ENCODE results near the gene TRAK2. TPM values are rescaled to one million over a fixed set of nuclear protein-coding genes. Genes with fewer than 3 reads are reported as not detected.

TRAK2 gene
- total and polyA plus RNA-seq, 2 of the 13 experiments (the other 11 are each of a cell fraction or from before 2014, with no cell fraction given), result 7.7 to 21.0 TPM

- TF ChIP-seq ZBTB38 (CRISPR knock-in tag; IDR thresholded peaks at IDR 0.05), result peak; percentile 82; the same call in 1 of the 2 replicates
- no peak for TF ChIP-seq LBX2 (CRISPR knock-in tag; IDR thresholded peaks at IDR 0.05; ENCODE audit: borderline replicate concordance)
- peak; percentile 84 for TF ChIP-seq THAP7 (CRISPR knock-in tag; IDR thresholded peaks at IDR 0.05)
- 0 out of 2 replicates have a peak, but pooled peaks have one; percentile 20 for TF ChIP-seq ZNF44 (CRISPR knock-in tag; IDR thresholded peaks at IDR 0.05)
- TF ChIP-seq ZBTB44 (CRISPR knock-in tag; IDR thresholded peaks at IDR 0.05), result no peak
- TF ChIP-seq LCORL (IDR thresholded peaks at IDR 0.05), result peak; percentile 72
- TF ChIP-seq LCORL (CRISPR knock-in tag; IDR thresholded peaks at IDR 0.05), result peak; percentile 99
- no peak for TF ChIP-seq ATM (IDR thresholded peaks at IDR 0.05; ENCODE audit: borderline replicate concordance)
- TF ChIP-seq ZBTB21 (CRISPR knock-in tag; IDR thresholded peaks at IDR 0.05), result 0 out of 2 replicates have a peak, but pooled peaks have one; percentile 14
- TF ChIP-seq SUZ12 (IDR thresholded peaks at IDR 0.05; ENCODE audit: low read depth, low read length), result peak; percentile 96
- TF ChIP-seq ZNF441 (CRISPR knock-in tag; IDR thresholded peaks at IDR 0.05; ENCODE audit: borderline replicate concordance), result peak; percentile 66
- TF ChIP-seq ZNF383 (CRISPR knock-in tag; IDR thresholded peaks at IDR 0.05; ENCODE audit: borderline replicate concordance), result no peak; the same call in 1 of the 2 replicates
- TF ChIP-seq TFAP4 (IDR thresholded peaks at IDR 0.05; ENCODE audit: borderline replicate concordance, low read depth), result peak; percentile 13; the same call in 1 of the 2 replicates
- TF ChIP-seq ELF3 (CRISPR knock-in tag; IDR thresholded peaks at IDR 0.05), result peak; percentile 62
- no peak for TF ChIP-seq PLRG1 (conservative IDR thresholded peaks at IDR 0.05)
- TF ChIP-seq MBD4 (IDR thresholded peaks at IDR 0.05; ENCODE audit: borderline replicate concordance, low read length), result no peak
- no peak; the same call in 1 of the 2 replicates for TF ChIP-seq JDP2 (CRISPR knock-in tag; IDR thresholded peaks at IDR 0.05; ENCODE audit: borderline replicate concordance)
- peak; percentile 87 for TF ChIP-seq ZNF280D (CRISPR knock-in tag; IDR thresholded peaks at IDR 0.05)
- TF ChIP-seq SP1 (IDR thresholded peaks at IDR 0.05), result no peak
- TF ChIP-seq SP1 (CRISPR knock-in tag; IDR thresholded peaks at IDR 0.05), result peak; percentile 77
- TF ChIP-seq TAF1 (CRISPR knock-in tag; IDR thresholded peaks at IDR 0.05), result peak; percentile 87
- peak; percentile 52; the same call in 1 of the 2 replicates for TF ChIP-seq ARHGAP35 (CRISPR knock-in tag; IDR thresholded peaks at IDR 0.05; ENCODE audit: borderline replicate concordance)
- peak; percentile 95 for TF ChIP-seq NRL (CRISPR knock-in tag; IDR thresholded peaks at IDR 0.05; ENCODE audit: borderline replicate concordance)
These were observed at the start of gene TRAK2, which contains the start of gene STRADB (continued) for GRCh38 chr2:201451292-201452057.

All from HepG2 (cell line).